HG02798 (cell line): ENCODE measurements around the gene SMIM28.

Experiments
- ATAC-seq: cut with Tn5 transposase; IDR thresholded peaks from one replicate; pipeline ENCODE4 v1.9.1; 2021; ENCODE audit warnings: mild to moderate bottlenecking; ENCODE audit not compliant: unreplicated experiment, poor library complexity

The SMIM28 gene

GRCh38 chr6:138426500-138427123 is 48.9 kb downstream of the SMIM28 start:
- no peak for ATAC-seq

DNA sequence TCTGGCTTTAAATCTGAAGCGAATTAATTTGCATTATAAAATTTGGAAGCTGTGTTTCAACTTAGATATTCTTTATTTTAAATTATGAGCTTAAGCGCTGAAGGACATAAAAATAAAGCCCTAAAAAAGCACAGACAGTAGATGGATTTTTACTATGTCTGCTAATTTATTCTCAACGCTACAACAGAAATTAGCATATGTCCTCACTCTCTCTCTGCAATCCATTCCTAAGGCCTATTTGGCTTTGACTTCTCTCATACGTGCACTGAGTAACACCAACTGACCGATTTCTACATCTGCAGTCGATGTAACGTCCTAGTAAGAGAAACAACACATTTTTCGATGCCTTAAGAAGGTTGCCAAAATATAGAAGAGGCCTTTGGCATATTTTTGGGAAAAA is 50.0 kb downstream of the SMIM28 start:
- no peak for ATAC-seq

DNA sequence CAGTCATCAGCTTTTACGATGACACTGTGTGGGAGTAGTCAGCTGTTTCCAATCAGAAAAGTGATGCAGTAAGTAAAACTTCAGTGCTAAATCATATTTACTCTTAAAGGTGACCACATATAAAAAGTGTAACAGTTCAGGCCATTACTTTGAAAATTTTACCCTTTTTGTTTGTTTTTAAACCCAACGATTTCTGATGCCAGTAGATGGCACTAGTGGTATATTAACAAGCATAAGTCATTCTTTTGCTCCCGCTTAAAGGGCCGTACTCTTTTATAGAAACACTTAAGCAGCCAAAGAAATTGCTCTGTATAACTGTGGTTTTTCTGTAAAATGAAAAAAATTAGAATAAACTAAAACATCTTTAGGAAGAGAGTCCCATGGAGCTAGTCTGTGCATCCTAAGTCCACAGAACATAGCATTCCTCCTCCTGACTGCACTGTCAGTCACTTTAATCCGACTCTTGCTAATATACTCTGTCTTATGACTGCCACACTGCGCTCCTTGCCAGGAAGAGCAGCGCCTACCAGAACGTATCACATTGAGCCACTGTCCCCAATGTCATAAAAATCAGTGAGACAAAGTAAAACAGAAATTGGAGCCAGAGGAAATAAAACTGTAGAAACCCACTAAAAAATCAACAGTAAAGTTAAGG is 51.4 kb downstream of the SMIM28 start:
- ATAC-seq = peak; percentile 38

DNA sequence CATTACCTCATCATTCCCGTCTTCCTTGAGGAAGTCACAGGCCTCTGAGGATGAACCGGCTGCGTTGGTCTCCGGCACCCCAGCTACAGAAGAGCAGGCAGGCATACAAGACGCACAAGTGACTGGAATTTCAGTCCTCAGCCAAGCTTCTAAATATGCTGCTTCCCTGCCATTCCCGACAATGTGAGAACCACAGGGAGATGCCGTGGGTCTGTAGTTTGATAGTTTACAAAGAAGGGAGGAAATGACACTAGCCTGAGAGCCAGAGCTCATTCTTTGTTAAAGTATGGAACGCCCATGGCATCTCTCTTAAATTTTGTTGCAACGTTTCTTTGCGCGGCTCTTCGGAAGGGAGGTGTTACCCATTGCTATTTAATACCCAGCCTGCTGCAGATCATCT is 52.1 kb downstream of the SMIM28 start:
- no peak for ATAC-seq

GRCh38 chr6:138430361-138431145 is 52.8 kb downstream of the SMIM28 start:
- ATAC-seq = no peak

DNA sequence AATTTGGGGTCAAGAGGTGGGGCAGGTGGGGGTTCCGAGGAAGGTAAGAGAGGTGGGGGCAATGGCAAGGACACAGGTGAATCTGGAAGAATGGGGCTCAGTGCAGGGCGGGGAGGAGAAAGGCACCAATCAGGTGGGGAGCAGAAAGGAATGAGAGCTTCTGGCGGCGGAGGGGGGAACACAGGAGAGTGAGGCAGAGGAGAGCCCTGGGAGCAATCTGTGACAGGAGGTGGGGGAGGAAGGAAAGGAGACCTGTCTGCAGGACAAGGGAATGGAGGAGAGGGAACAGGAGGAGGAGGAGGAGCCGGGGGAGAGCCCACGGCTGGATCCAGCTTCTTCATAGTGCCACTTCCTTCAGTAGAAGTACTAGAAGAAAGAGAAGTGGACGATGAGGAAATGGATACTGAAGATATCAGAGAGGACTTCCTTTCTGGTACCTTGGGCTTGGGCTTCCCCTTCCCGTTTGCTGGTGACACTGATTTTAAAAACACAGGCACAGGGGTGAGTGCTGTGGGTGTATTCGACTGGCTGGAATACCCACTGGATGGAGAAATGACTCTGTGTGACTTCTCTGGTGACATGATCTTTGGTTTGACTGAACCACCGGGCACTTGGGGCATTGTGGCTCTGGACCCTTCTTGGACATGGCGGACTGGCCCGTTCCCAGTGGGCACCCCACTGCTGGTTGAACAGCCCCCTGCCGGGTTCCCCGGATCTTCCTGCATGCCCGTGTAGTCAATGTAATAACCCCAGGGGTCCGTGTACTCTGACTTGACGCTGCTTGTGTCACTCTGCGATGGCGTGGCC is 53.8 kb downstream of the SMIM28 start:
- ATAC-seq = no peak

DNA sequence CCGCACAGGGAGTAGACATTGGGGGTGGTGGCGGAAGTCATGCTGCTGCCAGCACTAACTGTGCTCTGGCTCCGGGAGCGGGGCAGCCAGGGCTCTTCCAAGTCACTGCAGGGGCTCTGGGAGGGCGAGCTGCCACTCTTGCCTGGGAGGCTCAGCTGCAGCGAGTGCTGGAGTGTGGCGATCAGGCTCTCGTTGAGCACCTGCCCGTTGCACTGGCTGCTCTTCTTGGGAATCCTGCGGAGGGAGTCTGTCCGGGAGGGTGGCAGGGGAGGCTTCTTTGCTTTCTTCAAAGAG is 54.3 kb downstream of the SMIM28 start:
- ATAC-seq = no peak
